GM21737 (cell line): ENCODE data around the gene AHI1.

Experiments
- ATAC-seq: cut with Tn5 transposase; IDR thresholded peaks from one replicate; pipeline ENCODE4 v1.9.1; 2021; ENCODE audit warnings: mild to moderate bottlenecking, moderate library complexity; ENCODE audit not compliant: unreplicated experiment

AHI1 gene

DNA sequence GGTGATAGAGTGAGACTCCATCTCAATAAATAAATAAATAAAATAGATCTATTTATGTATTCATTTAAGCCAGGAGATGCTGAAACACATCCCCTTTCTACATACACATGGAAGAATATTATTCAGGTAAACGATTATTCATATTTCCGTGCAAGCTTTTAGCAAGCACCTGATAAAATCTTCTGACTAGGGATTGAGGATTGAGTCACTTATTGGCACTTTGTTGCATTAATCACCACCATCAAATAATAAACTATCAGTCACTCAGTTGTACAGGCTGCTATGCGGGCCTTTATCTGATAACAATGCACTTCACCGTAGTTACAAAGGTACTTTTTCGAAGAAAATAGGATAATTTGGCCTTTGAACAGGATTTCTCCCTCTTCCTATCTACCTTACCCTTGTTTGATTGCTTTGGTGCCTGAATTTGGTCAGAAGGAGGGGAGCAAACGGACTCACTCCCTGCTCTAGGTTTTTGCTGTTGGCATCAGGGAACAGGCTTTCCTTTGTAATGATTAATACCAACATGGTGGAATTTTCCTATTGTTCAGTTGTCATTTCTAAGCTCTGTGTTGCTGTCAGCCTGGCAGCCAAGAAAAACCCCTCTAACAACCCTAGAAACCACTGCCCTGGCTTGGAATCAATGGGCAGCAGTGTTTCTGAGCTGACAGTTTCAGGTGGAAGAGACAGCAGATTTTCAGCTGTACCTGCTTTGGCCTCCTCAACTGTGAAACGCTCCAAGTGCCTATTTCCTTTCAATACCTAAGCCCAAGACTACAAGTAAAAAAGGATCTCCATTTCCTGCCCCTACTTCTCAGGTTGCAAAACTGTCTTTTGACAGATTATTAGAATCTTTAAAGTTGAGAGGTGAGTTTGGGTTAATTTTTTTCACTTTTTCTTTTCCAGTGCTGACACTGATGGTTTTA is 253.4 kb downstream of the AHI1 start:
- no peak for ATAC-seq

- ATAC-seq: no peak
Measured at GRCh38 chr6:135240711-135241110, 256.8 kb downstream of the AHI1 start.

- ATAC-seq: no peak
Measured at GRCh38 chr6:135236732-135237131, 260.8 kb downstream of the AHI1 start.

GRCh38 chr6:135236319-135236718 is 261.2 kb downstream of the AHI1 start:
- no peak for ATAC-seq

- no peak for ATAC-seq
Measured at GRCh38 chr6:135235716-135236115, 261.8 kb downstream of the AHI1 start.

- no peak for ATAC-seq
Measured at GRCh38 chr6:135234492-135234780, 263.1 kb downstream of the AHI1 start.

- peak; percentile 66 for ATAC-seq
Measured at GRCh38 chr6:135233686-135234491, 263.7 kb downstream of the AHI1 start.
